Measurements from ENCODE around the gene DPH3.

DPH3 gene

DNA sequence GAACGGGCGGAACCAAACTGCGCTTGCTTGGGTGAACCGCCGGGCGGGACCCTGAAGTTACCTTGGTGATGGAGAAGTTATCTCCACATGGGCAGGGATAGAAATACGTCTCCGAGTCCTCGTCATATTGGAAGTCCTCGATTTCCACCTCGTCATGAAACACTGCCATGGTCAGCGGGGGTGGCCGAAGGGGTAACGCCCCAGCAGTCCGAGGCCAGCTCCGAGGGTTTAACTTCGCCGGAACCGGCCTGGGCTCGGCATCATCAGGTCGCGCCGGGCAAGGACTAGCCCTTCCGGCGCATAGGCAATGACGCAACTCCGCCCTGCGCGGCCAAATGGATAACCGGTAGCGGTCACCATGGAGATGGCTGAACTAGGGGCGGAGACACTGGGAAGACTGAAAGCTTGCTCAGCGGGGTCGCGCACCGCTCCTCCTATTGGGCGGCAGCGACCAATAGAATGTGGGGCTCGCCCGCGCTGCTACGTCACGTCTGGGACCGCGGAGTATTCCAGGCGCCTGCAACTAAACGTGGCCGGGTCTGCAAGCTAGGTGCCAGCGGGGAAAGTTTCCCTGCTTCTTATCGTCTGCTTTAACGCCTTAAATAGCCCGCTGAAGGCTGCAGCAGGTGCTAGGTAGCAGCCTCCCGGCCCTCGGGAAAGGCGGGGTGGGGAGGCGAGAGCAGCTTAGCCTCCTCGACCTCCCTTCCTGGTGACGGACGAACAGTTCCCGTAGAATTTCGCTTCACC, at the start of gene DPH3, which contains the start of gene OXNAD1:
TSS of gene DPH3 (minus strand) at position 236 of the 747 bp plus-strand sequence. CDS start at position 169, 67 bp downstream.
TSS of gene OXNAD1 (plus strand) at position 505 of the 747 bp plus-strand sequence. CDS start 5,741 bp downstream, outside the sequence.
- DNase-seq: peak; percentile 100

DNA sequence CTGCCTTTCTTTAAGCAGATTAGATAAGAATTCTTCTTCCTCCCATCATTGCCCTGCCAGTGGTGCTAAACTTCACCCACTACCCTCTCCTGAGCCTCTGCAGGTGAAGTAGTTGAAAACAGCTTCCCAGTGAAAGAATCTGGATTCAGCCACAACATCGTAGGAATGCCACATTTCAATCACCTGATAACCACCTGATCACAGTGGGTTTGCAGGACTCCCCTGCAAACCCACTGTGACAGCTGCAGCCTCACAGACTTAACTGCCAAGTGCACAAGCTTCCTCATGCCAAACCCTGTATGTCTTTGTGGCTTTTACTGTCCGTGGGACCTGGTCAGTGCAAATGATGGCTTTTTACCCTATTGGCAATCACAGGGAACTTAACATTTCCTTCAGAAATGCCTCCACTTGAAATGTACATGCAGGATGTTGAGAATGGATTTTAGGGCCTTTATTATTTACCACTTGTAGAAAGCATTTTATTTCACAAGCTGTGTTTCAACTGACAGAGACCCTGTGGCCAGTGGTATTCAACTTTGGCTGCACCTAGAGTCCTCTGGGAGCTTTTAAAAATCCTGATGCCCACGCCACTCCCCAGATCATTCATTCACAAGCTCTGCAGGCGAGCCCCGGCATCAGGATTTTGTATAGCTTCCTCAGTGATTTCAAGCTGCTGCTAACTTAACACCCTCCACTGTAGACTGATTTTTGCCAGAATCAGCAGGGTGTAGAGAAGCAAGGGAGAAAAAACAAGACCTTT, 49.3 kb upstream of the DPH3 start:
- DNase-seq: peak; percentile 56

DNA sequence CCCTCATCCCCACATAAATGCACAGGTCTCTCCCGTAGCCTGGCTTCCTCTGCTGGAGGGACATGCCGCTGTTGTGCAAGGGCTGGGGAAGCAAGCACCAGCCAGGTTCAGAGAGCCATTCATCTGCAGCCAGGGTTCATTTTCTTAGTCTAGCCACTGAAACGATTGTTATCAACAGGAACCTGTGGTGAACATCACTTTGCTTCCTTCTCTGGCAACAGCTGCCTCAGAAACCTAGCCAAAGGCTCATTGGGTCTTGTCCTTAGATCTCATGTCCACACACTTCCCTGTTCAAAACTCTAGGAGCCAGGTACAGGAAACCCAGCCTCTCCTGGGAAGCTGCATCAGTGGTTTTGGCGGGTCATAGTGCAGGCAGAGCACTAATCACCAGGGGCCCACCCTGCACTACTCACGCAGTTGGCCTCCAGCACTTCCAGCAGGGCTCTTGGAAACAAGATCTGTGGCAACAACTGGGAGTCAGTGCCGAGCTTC, 47.3 kb upstream of the DPH3 start:
- DNase-seq: peak; percentile 71

DNA sequence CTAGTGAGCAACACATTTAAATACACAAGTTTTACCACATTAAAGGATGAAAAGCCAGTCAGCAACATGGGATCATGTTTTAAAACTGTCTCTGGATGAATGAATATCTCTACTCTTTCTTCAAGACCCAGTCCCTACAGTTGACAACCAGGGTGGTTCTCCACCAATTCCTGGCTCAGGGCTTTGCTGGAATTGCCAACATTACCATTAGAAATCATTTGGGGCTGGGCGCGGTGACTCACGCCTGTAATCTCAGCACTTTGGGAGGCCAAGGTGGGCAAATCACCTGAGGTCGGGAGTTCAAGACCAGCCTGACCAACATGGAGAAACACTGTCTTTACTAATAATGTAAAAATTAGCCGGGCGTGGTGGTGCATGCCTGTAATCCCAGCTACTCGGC, 45.7 kb upstream of the DPH3 start:
- peak; percentile 54 for DNase-seq

DNA sequence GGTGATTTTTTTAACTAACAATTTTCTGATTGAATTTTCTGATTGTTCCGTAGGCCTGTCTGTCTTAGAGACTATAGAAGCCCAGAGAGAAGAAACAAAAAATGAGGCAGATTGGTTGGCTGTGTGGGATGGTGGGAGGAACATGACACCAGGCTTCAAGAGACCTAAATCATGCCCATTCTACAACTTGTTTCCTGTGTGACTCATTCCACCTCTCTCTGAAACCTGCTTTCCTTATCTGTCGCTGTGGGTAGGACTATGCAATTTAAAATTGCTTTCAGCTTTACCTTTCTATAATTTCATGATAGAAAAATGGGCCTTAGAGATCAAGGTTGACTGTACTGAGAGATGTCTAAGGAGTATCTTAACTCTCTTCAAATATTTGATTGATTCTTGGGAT, 44.8 kb upstream of the DPH3 start:
- no peak for DNase-seq

DNA sequence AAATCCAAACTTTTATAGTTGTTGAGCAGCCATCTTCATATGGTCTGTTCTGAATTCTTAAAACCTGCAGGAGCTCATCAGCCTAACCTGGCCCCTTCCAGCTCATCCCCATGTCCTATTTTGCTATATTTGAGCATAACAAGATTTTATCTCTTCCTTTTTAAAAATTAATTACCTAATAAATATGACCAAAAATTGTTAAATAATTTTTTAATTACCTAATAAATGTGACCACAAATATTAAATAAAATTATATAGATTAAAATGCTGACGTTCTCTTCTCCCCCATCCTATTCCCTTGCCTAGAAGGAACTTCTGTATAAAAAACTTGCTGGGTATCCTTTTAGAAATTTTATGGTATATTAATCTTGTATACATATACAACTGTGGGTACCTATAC, 44.0 kb upstream of the DPH3 start:
- no peak for DNase-seq

DNA sequence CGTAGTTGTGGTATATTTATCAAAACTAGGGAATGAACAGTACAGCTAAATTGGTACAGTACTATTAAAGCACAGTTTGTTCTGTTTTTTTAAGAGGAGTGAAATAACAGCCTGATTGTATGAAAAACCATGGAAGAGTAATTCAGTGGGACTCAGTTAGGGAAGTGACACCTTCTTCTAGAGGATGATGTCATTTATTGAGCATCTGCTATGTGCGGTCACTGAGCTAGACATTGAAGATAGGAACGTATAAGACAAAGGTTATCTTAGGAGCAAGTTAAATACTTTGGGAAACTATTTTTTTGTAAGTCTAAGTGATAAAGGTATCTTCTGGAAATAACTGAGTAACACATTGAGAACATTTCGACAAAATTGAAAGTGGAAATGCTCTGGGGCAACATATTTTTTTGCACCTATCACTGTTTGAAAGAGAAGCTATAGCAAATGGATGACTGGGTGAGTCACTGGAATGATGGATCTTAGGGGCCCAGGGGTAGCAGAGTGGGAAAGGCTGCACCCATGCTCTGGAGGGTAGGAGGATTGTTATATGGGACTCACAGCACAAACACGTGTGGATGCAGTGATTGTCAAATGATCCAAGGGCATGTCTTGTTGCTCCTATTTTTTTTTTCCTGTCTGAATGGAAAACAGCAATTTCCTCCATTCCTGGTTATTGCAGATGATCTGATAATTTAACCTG, 43.2 kb upstream of the DPH3 start:
- DNase-seq: no peak

DNA sequence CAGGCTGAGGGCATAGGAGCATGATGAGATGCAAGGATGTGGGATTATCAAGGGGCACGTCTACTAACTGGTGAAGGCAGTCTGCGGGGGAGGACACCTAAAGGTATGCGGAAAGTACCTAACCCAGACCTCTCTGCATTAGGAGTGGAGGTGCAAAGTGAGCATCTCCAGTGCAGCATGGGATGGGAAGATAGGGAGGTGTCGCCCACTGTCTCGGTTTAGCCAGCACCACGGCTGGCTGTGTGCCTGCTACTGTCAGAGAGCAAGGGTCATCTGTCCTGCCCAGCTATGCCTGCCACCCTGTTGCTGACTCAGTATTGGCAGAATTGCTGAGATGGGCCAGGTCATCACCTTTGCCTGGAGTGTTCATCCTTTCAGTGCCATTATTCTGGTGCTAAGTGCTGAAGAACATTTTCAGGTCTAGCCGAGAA, 40.4 kb upstream of the DPH3 start:
- DNase-seq: peak; percentile 74

DNA sequence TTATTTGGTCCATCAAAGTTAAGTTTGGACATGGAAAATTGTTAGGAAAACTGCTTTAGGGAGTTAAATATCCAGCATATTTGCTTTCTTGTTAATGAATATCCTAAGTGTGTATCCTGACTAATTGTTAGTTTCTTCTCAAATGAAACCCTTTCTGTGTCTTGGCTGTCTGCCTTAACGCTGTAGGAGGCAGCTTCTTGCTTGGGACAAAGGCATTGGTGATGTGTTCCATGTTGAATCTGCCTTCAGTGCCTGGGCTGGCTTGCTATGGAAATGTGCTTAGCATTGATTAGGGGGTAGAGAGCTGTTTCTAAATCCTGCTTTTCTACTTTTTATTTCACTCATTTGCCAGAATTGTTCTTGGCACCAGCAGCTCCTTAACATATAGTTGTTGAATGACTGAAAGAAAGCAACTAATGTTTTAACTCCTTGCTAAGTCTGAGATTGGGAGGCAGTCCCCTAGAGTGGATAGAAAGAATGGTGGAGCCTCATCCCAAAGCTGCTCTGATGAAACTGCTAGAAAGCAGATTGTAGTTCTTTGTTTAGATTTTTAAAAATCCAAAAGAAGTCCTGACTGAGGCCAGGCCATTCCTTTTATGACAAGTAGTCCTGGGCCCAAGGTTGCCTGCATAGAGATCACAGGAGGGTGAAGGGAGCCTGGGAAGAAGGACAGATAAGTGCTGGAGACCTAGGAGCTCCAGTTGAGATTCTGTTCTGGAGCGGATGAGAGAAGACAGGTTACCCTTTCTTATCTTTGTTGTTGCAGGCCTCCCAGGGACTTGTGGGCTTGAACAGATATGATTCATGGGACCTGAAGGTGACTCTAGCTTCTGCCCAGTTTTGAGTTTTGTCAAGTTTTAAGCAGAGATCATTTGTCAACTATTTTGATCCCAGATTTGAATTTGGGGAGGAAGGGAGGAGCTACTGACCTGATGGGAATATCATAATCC, 39.6 kb upstream of the DPH3 start:
- DNase-seq: no peak

DNA sequence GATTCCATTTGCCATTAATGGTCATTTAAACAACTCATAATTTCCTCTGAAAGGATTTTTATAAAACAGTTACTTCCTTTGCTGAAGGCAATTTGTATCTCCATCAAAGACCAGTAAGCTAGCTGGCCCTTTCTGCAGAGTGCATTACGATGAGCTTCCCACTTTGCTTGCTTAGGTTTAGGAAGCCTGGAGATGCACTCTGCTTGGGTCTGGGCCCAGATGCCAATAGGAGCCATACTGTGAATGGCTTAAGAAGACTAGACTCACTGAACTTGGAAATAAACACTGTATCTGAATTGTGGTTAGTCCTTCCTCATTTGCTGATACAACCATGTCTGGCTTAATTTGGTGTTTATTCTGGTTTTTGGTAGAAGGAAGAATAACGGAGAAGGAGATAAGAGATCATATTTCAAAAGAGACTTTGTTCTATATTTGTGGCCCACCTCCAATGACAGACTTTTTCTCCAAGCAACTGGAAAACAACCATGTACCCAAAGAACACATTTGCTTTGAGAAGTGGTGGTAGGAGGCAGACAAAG, 38.4 kb upstream of the DPH3 start:
- no peak for DNase-seq

DNA sequence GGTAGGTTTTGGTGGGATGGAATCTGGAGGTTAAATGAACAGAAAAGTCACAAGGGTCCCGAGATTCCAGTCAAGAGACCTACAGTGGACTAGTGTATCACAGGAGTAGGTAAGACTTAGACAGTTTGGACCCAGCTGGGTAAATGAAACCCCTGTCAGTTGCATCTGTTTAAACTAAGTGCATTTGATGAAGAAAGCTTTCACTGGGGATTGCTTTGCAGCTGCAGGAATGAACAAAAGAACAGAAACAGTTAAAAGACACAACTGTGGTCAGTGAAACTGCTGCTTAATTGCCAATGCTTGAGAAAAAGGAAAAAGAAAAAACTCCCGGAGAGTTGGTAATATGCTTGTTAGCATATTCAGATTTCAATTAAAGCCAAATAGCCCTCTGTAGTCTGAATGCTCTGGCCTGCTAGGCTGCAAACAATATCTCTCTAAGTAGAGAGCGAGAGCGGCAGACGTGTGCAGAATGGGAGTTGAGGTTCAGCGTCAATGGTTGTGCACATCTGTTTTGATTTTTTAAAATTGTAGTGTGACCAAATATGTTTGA, 37.4 kb upstream of the DPH3 start:
- DNase-seq: no peak

DNA sequence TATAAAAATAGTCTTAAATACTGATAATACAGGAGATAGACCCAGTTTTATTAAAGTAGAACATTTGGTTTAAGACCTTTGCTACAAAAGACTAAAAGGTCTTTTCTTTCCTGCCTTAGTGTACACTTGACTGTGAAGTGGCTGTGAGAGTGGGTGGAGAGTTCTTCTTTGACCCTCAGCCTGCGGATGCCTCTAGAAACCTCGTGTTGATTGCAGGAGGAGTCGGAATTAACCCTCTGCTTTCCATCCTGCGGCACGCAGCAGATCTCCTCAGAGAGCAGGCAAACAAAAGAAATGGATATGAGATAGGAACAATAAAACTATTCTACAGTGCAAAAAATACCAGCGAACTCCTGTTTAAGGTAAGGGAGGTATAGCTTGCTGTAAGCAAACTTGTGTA, 36.8 kb upstream of the DPH3 start:
- no peak for DNase-seq

DNA sequence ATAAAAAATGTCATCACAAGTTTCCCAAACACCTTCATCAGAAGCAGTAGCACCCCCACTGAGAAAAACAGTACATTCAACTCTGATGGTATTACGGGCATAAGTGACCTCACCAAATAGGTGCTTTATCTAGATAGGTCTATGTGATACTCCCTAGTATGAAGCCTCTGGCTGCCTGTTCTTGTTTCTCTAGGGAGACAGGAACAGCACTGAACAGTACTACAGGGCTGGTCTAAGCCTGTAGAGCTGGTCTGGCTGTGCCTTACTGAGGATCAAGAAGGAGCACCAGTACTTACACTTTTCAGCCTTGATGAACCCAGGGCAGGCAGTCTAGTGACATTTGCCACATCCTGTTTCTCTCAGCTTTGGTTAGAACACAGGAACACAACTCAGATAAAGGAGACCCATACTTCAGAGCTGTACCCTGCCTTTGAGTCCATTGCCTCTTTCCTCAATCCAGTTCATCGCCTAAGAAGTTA, 36.2 kb upstream of the DPH3 start:
- peak; percentile 76 for DNase-seq

DNA sequence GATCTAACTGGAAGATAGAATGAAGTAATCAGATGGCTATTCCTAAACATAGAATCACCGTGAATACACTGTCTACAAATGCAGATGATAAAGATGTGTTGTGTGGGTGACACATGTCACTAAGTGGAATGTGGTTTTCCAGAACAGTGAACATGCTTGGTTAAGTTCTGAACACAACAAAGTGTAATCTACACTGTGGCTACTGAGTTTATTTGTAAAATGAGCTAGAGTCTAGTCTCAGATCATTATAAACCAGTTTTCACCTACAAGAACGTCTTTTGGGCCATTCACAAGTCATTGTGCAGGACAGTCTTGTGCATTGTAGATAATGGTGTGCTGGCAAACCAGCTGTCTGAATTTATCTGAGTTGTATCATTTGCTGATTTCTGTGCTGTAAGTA, 35.6 kb upstream of the DPH3 start:
- no peak for DNase-seq

DNA sequence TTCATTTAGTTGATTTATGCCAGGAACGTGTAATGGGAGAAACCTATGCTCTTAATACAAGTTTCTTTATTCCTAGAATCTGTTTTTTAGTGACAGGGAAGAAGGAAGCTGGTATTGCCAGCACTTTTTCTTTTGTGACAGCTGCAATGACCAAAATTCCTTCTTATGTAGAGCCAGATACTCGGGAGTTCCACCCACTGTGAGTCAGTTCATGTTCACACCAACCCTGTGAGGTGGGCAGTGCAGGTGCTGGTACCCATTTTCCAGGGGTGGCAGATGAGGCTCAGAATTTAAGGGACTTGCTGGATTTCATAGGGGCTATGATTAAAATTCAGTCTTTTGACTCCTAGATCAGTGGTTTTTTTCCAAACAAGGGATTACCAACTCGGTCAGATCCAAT, 35.0 kb upstream of the DPH3 start:
- DNase-seq: no peak

DNA sequence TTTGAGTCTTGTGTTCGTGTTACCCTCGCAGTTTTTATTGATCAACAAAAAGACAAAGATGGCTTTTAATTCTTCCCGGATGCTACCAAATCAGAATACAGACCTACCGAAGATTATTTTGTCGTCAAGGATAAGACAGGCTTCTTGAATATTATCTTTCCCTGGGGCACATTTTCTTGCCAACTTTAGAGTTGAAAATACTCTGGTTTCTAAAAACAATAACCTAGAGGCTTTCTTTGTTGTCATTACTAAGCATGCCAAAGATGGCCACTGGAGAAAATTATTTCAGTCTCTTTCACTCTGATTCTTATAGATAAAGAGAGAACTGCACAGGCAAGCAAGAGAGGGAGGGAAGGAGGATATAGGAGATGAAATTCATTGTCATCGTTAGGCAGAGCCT, 34.1 kb upstream of the DPH3 start:
- DNase-seq: no peak

DNA sequence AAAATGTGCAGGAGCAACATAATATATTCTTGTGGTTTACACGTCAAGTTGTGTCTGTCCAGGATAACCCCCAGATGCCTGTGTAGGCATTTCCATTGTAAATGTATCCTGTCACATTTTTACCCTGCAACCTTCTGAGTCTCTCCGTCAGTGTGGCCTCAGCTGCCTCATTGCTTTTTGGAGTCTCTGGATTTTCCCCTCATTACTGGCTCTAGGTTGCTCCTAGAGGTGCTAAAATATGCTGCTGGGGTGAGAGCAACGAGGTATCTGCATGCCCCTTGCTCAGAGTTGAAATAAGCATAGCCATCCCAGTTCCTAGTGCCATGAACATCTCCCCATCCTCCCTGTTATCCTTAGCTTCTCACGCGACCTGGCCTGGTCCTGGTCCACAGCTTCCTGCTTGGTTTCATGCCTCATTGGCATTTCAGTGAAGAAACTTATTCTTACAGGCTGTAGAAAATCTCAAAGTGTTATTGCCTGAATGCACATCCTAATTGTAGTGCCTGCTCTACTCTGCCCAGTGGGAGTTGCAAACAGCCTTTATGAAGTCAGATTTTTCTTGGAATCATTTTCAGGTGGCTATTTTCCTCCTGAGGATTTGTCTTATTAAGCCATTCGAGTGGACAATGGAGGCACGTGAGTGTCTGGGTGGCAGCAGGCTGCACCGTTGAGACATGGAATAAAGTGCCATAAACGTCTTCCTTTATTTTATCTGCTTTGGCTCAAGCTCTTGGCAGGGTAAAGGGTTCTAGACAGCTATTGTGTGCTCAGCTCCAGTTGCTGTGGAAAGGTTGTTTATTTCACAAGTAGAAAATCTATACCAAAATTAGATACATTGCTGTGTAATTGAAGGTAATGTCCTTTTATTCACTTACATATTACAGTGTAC, 33.5 kb upstream of the DPH3 start:
- DNase-seq: no peak

DNA sequence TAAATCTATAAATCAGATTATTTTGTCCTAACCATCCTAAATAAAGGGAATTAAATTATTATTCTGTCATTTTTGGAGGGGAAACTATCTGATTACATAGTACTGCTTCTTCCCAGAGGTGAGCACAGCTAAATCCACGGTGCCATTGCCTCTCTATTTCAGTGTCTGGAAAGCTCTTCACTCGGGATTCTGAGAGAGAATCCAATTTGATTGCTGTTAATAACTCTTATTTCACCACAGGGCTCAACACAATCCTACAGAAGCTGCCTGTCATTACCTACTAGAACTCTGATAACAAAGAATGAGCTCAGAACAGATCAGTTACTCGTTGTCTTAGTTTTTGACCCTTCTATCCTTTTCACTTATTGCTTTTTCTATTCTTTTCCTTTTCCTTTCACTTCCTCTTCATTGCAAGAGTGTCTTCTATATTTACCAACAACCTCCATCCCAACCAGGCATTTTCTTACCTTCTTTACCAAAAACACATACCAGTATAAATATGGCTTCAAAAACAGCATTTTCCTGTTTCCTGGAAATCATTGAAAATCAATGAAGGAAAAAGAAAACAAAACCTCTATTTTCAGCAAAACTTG, 30.7 kb upstream of the DPH3 start:
- DNase-seq: no peak

DNA sequence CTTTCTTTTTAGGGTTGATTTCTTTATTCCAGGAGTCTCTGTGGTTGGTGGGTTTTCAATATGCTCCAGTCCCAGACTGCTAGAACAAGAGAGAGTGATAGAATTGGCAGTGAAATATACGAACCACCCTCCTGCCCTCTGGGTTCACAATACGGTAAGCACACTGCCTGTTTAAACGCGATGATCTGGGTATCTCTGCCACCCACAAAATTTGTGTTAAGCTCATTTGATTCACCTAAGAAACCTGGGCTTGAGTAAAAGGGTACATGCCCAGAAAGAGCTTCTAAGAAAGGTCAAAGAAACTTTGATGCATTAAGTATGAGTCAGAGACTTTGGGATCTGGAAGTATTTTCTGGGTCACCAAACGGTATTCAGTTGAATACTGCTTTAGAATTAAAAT, 30.1 kb upstream of the DPH3 start:
- DNase-seq: no peak

DNA sequence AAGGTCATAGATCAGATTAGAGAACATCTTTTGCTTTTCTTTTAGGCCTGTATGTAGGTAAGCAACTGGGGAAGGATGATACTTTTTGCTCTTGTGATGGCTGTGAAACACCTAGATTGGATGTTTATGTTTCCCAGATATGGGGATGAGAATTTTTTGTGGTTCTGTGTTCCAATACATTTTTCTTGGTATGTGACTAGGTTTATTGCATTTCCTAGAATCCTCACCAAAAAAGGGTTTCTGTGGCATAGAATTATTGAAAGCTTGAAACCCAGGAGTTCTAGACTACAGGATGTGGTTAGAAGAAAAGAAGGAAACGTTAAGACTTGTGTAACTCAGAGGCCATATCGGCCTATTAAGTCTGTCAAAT, 26.1 kb upstream of the DPH3 start:
- no peak for DNase-seq

Measured in activated CD8-positive, alpha-beta memory T cell treated with anti-CD3 and anti-CD28 coated beads for 24 hours (primary cell).